NT2/D1 (cell line): ENCODE data around the gene ANKS3.

ENCODE experiments used
- SUZ12 ChIP-seq: IDR thresholded peaks from 2 replicates; pipeline ENCODE4 v1.6.1; 2011; ENCODE audit not compliant: insufficient read length, insufficient read depth; ENCODE audit errors: extremely low read depth
- YY1 ChIP-seq: IDR thresholded peaks from 2 replicates; pipeline ENCODE4 v1.6.1; 2011; ENCODE audit not compliant: insufficient read length, insufficient read depth
- ZNF274 ChIP-seq: IDR thresholded peaks from 2 replicates; pipeline ENCODE4 v1.6.1; 2011; ENCODE audit warnings: mild to moderate bottlenecking, low read depth, low read length

DNA sequence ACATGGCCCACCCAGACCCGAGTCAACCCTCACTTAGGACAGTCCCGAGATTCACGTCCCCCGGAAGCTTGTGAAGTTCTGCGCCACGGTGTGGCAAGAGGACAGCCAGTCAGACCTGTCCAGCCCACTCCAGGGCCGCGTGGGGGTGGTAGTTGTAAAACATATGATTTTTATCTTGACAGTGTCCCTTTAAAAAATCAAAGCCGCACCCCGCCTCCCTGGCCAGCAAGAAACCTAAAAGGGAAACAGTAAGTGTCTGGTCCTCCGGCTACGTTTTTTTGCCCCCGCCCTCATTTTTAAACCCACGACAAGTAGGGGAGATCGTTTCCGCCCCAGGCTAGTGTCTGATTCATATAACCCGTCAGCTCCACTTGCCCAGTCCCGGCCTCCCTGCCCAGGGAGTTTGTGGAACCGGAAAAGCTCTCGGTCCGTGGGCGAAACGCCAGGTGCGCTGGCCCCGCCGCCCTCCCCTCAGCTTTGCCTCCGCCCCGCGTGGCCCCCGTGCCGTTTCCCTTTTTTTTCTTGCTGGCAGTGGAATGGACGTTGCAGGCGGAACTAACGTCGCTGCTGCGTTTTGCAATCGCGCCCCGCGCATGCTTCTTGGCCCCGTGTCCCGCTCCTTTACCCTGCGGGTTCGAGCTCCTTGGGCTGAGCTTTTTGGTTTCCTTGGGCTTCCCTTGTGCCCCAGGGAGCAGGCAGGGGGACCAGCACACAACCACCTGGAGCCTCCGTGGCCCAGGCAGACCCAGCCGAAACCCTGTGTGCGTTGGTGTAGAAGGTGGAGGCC, 54.0 kb downstream of the ANKS3 start:
- no peak for TF ChIP-seq YY1
- TF ChIP-seq SUZ12: no peak
- TF ChIP-seq ZNF274: no peak
